Activated T-helper 1 cell treated with Interleukin-2 at 50 U/mL for 16 hours (primary cell): Measurements from ENCODE around the gene DYNLT4.
"Not testable (repeated sequence)": the region's sequence is repeated elsewhere in the genome, so short reads cannot be mapped to it uniquely, and the experiment has no call there.

Source experiments
- DNase-seq: peaks from one replicate; pipeline ENCODE4 v3.0.0-alpha.2; 2020; ENCODE audit warnings: low read depth

Gene DYNLT4

DNA sequence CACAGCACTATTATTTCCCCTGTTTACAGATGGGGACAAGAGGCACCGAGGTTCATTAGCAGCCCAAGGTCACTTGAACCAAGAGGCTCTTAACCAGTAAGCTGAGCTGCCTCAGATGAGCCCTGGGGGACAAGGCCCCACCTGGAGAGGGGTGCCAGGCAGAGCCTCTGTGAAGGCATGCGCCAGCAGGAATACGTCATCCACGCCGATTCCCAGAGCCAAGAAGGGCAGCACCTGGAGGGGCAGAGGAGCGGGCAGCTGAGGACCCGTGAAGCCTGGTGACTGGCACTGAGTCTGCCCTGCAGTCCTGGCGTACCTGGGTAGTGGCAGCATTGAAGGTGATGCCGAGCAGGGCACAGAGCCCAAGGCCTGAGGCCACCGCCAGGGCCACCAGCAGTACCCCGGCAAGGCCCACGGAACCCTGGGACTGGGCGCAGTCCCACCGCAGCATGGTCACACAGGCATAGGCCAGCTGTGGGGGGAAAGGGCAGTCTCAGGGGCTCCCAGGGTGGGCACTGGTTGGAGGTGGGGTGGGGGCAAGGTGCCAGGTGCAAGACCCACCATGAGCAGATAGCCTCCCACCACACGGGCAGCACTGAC lies 21.8 kb upstream of the DYNLT4 start:
- DNase-seq: no peak

- no peak for DNase-seq
These were observed 21.0 kb upstream of the DYNLT4 start for GRCh38 chr1:44828003-44828651.

DNA sequence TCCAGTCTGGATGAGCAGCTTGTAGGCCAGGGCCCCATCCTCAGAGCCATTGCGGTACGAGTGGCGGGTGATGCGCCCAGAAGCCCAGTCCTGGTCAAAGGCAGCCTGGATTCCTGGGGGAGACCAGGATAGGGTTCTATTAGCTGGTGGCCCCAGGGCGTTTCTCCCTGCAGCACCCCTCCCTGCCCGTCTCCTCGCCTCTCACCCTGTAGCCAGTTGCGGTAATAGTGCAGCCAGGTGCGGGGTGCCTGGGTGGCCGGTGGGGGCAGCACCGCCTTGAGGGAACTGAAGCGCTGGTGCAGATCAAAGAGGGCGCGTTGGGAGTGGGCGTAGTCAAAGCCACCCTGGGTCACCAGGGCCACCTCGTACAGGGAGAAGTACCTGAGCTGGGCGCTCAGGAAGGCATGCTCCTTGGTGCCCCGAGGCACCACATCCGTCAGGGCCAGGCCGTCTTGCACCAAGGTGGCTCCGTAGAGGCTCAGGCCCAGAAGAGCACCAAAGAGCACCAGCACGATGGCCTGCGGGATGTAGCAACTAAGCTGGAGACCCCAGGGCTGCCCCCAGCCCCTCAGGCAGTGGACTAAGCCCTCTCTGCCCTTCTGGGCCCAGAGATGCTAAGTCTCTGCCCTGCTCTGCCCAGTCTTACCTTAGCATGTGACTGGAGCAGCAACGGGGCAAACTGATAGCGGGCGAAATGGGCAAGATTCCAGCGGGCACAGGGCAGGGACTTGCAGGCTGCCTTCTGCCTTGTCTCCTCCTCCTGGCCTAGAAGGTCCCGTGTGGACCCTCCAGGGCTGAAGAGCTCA lies 20.2 kb upstream of the DYNLT4 start:
- no peak for DNase-seq

DNA sequence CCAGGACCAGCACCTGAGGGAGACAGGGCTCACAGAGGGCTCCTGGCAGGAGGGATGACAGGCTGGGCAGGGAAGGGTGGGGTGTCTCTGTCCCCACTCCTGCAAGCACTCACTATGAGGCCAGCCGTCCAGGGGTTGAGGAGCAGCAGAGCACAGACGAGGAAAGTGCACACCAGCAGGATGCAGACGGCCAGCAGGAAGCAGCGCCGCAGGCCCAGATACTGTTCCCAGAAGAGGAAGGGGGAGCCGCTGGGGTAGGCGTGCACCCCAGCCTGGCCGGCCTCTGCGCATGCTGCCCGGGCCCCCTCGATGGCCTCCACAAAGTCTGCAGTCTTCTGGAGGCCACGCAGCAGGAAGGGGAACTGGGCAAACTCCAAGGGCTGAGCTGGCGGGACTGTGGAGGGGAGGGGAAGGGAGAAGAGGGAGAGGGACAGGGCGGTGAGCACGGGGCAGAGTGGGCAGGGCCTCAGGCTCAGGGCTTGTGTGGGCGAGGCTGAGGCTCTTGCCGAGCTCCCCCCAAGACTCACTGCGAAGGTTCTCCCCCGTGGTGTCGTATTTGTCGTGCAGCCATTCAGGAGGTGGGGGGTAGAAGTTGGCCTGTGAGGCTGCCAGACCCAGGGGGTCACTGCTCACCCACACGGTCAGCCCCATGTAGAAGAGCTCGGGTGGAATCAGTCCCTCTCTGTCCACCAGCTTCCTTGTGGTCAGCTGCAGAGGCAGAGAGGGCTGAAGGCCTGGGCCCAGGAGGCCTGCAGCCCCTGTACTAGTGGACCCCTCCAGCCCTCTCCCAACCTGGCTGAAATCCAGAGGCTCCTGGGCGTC lies 19.4 kb upstream of the DYNLT4 start:
- DNase-seq: no peak

GRCh38 chr1:44824392-44824791 lies 17.2 kb upstream of the DYNLT4 start:
- not testable (repeated sequence) for DNase-seq

GRCh38 chr1:44822981-44823451 lies 15.9 kb upstream of the DYNLT4 start:
- no peak for DNase-seq

GRCh38 chr1:44822131-44822701 lies 15.1 kb upstream of the DYNLT4 start:
- no peak for DNase-seq

DNA sequence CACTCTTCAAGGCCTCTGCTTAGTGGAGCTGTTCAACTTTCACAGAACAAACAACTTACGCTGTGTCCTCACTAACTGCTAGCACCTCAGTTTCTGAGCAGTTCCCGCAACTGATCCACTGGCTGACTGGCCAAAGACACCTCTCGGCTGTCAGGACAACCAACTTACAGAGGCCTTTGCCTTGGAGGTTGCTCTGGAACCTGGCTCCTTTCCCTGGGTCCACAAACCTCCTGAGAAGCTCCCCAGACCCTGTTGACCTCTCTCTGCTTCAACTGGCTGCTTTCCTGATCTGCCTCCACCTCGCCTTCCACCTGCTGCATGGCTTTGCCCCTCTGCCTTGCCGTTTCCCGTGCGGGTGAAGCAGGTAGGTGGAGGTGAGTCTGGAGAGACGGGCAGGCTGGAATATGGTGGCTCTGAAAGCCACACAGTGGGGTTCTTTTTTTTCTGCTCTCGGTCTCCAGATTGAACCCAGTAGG lies 14.1 kb upstream of the DYNLT4 start:
- no peak for DNase-seq

- no peak for DNase-seq
These were observed 13.4 kb upstream of the DYNLT4 start for GRCh38 chr1:44820328-44821239.

DNA sequence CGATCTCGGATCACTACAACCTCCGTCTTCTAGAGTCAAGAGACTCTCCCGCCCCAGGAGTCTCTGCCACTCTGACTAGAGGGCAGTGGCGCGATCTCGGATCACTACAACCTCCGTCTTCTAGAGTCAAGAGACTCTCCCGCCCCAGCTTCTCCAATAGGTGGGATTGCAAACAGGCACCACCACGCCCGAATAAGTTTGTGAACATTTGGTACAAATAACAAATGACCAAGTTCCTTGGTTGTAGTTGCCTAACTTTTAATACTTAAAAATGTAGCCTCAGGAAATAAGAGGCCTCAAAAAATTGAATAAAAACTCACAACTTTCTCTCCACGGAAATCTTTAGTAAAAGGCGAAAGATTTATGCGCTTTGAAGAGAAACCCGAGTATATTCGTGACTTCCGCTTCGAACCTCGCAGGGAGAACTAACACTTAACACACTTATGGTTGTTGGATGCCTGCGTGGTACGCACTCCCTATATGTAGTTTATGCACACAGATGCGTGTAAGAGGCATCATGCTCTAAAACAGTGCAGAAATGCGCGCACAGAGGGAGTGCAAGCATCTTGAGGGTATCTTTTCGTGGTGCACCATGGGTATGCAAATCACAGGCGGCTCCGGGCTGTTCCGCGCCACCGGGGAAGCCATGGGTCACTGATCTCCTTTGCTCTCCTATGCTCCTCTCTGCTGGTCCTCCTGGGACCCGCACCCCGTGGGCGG lies 12.6 kb upstream of the DYNLT4 start:
- DNase-seq: peak; percentile 64

- DNase-seq: no peak
These were observed 12.1 kb upstream of the DYNLT4 start for GRCh38 chr1:44819196-44819607.

GRCh38 chr1:44817771-44818495 lies 10.8 kb upstream of the DYNLT4 start:
- no peak for DNase-seq

DNA sequence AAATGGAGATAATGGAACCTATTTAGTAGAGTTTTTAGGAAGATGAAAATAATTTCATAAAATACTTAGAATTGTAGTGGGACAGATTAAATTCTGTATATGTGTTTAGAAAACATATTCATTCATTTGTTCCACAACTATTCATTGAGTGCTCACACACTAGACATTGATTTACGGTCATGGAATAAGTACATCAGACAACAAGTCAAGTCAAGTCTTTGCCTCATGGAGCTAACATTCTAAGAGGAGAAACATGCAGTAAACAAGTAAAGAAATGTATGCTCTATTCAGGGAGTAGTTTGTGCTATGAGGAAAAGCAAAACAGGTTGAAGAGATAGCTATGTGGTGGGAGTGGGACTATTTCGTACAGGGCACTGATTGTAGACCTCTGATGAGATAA lies 10.2 kb upstream of the DYNLT4 start:
- no peak for DNase-seq

- DNase-seq: not testable (repeated sequence)
These were observed 8.8 kb upstream of the DYNLT4 start for GRCh38 chr1:44815926-44816325.

GRCh38 chr1:44812822-44813543 lies 5.8 kb upstream of the DYNLT4 start:
- DNase-seq: no peak

DNA sequence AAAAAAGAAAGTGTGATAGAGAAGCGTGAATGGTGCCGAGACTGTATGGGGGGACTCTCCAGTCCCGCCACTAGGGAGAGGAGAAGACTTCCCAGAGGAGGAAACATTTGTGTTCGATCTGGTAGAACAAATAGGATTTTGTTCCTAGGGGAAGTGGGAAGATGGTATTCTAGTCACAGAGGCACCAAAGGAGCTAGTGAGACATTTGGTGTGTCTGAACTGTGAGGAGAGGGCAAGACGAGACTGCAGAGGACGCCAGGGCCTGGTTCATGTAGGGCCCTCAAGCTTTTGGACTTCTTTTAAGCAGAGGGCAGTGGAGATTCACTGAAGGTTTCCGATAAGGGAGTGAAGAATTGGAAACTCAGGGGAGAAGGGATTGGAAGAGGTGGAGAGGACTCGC lies 4.1 kb upstream of the DYNLT4 start:
- no peak for DNase-seq

- DNase-seq: not testable (repeated sequence)
These were observed 3.6 kb upstream of the DYNLT4 start for GRCh38 chr1:44810762-44811105.

GRCh38 chr1:44810101-44810761 lies 3.1 kb upstream of the DYNLT4 start:
- no peak for DNase-seq
